H1 (cell line): ENCODE results near the gene LYPD6. TPM values are rescaled to one million over a fixed set of nuclear protein-coding genes. Genes with fewer than 3 reads are reported as not detected.

ENCODE experiments used
- CTCF ChIA-PET: fragments of 300-600 bp; sonication (Branson Sonifier 250); formaldehyde crosslinking; loops from one replicate; lab custom pipeline; 2021; ENCODE audit not compliant: partially characterized antibody; lab: Charles Lee
- POLR2A ChIA-PET: fragments of 300-600 bp; sonication (Branson Sonifier 250); formaldehyde crosslinking; loops from one replicate; lab custom pipeline; 2021; ENCODE audit warnings: inconsistent platforms; ENCODE audit not compliant: partially characterized antibody; lab: Charles Lee
- DNase-seq, 2 experiments: peaks; one replicate each; pipeline versions ENCODE4 v3.0.0 to v3.0.0-alpha.2; 2010 to 2022; ENCODE audit warnings: low spot score in 2 of 2, low read depth in 1 of 2, mixed read lengths in 1 of 2
- FAIRE-seq: peaks from 2 replicates; lab custom pipeline; 2011; peaks lifted over from hg19 to GRCh38; lab: Jason Lieb, UNC
- H2AFZ ChIP-seq: 2 replicates; pipeline ENCODE4 v1.8.1; 2012; ENCODE audit warnings: low read length, inconsistent platforms
- H2AK5ac ChIP-seq: 2 replicates; pipeline ENCODE4 v1.6.1; 2013; ENCODE audit warnings: low read depth, low read length
- H2BK120ac ChIP-seq: replicated peaks from 2 replicates; pipeline ENCODE3; 2013; ENCODE audit warnings: low read depth, low read length, inconsistent platforms
- H2BK12ac ChIP-seq: 2 replicates; pipeline ENCODE4 v1.6.1; 2013; ENCODE audit warnings: low read depth, low read length
- H2BK15ac ChIP-seq: 2 replicates; pipeline ENCODE4 v1.6.1; 2013; ENCODE audit warnings: low read length
- H2BK20ac ChIP-seq: 2 replicates; pipeline ENCODE4 v1.6.1; 2013; ENCODE audit warnings: low read length
- H2BK5ac ChIP-seq: 2 replicates; pipeline ENCODE4 v1.6.1; 2013; ENCODE audit warnings: low read depth, low read length
- H3K14ac ChIP-seq: 2 replicates; pipeline ENCODE4 v1.6.1; 2013; ENCODE audit warnings: inconsistent platforms; ENCODE audit not compliant: insufficient read length
- H3K18ac ChIP-seq: 2 replicates; pipeline ENCODE4 v1.6.1; 2013; ENCODE audit warnings: low read length; ENCODE audit errors: extremely low read depth
- H3K23ac ChIP-seq: 2 replicates; pipeline ENCODE4 v1.6.1; 2013; ENCODE audit warnings: inconsistent platforms; ENCODE audit not compliant: insufficient read length
- H3K23me2 ChIP-seq: 2 replicates; pipeline ENCODE4 v1.6.1; 2013; ENCODE audit warnings: low read depth, low read length
- H3K27ac ChIP-seq: 2 replicates; pipeline ENCODE4 v1.6.1; 2011; ENCODE audit warnings: low read depth, low read length, inconsistent platforms
- H3K27me3 ChIP-seq, 4 experiments: replicated peaks in 1 of 4; 1 replicate in 1 of 4; 2 replicates in 3 of 4; pipeline versions ENCODE4 v1.6.1 to v1.8.1; 2011 to 2013; ENCODE audit warnings: low read length in 3 of 4, mild to moderate bottlenecking in 3 of 4, inconsistent platforms in 2 of 4, mixed read lengths in 2 of 4, moderate library complexity in 1 of 4; ENCODE audit not compliant: control insufficient read depth in 3 of 4, insufficient read depth in 3 of 4; ENCODE audit errors: extremely low read depth in 1 of 4
- H3K36me3 ChIP-seq, 4 experiments: 2 replicates each; pipeline versions ENCODE4 v1.6.1 to v1.8.1; 2011 to 2013; ENCODE audit warnings: mild to moderate bottlenecking in 4 of 4, low read length in 3 of 4, moderate library complexity in 2 of 4, control low read depth in 1 of 4, inconsistent platforms in 1 of 4; ENCODE audit not compliant: insufficient read depth in 4 of 4, control insufficient read depth in 2 of 4
- H3K4ac ChIP-seq: replicated peaks from 2 replicates; pipeline ENCODE3; 2013; ENCODE audit warnings: low read length, low read depth, mixed read lengths, inconsistent platforms; ENCODE audit not compliant: insufficient read length
- H3K4me1 ChIP-seq, 4 experiments: replicated peaks in 1 of 4; 1 replicate in 1 of 4; 2 replicates in 3 of 4; pipeline versions ENCODE4 v1.6.1 to v1.8.1; 2011 to 2013; ENCODE audit warnings: low read length in 3 of 4, inconsistent platforms in 2 of 4, mixed read lengths in 1 of 4; ENCODE audit not compliant: insufficient read depth in 4 of 4, control insufficient read depth in 3 of 4
- H3K4me2 ChIP-seq, 2 experiments: 2 replicates each; pipeline versions ENCODE4 v1.6.1 to v1.8.1; 2011 to 2013; ENCODE audit warnings: low read depth in 2 of 2, low read length in 2 of 2, control low read depth in 1 of 2, inconsistent platforms in 1 of 2, mild to moderate bottlenecking in 1 of 2; ENCODE audit not compliant: insufficient read depth in 1 of 2
- H3K4me3 ChIP-seq, 4 experiments: fragments of 200-600, 300-600 bp in 1 of 4; sonication (generic), shearing (Covaris generic), sonication (Bioruptor Twin) in 1 of 4; 2 replicates each; pipeline versions ENCODE4 v1.5.1 to v1.8.1; 2011 to 2016; ENCODE audit warnings: low read length in 4 of 4, low read depth in 3 of 4, control low read depth in 2 of 4, inconsistent platforms in 2 of 4, mild to moderate bottlenecking in 2 of 4, mixed read lengths in 1 of 4, moderate library complexity in 1 of 4; ENCODE audit not compliant: insufficient read depth in 2 of 4; ENCODE audit errors: extremely low read depth in 1 of 4
- H3K56ac ChIP-seq: replicated peaks from 2 replicates; pipeline ENCODE3; 2013; ENCODE audit warnings: low read depth, mild to moderate bottlenecking, mixed read lengths, low read length, inconsistent platforms; ENCODE audit not compliant: insufficient read length
- H3K79me1 ChIP-seq: 2 replicates; pipeline ENCODE4 v1.6.1; 2013; ENCODE audit warnings: low read depth, low read length, control low read depth
- H3K79me2 ChIP-seq, 2 experiments: 2 replicates each; pipeline versions ENCODE4 v1.6.1 to v1.8.1; 2012 to 2013; ENCODE audit warnings: low read length in 2 of 2, mild to moderate bottlenecking in 2 of 2, inconsistent platforms in 1 of 2; ENCODE audit not compliant: insufficient read depth in 2 of 2, control insufficient read depth in 1 of 2
- H3K9ac ChIP-seq, 4 experiments: replicated peaks in 1 of 4; 1 replicate in 1 of 4; 2 replicates in 3 of 4; pipeline versions ENCODE4 v1.6.1 to v1.8.1; 2011 to 2013; ENCODE audit warnings: low read depth in 3 of 4, low read length in 3 of 4, control low read depth in 2 of 4, mild to moderate bottlenecking in 2 of 4, moderate library complexity in 2 of 4, inconsistent platforms in 1 of 4; ENCODE audit errors: extremely low read depth in 1 of 4
- H3K9me3 ChIP-seq, 2 experiments: 2 replicates each; pipeline versions ENCODE4 v1.6.1 to v1.8.1; 2012 to 2013; ENCODE audit warnings: mild to moderate bottlenecking in 2 of 2, moderate library complexity in 2 of 2, control low read depth in 1 of 2, inconsistent platforms in 1 of 2, low read depth in 1 of 2, low read length in 1 of 2, mixed read lengths in 1 of 2; ENCODE audit not compliant: insufficient read depth in 2 of 2
- H4K20me1 ChIP-seq, 2 experiments: replicated peaks in 1 of 2; 2 replicates each; pipeline versions ENCODE3 to v1.8.1; 2011 to 2013; ENCODE audit warnings: inconsistent platforms in 2 of 2, low read length in 2 of 2, mild to moderate bottlenecking in 1 of 2; ENCODE audit not compliant: insufficient read depth in 2 of 2, control insufficient read depth in 1 of 2
- H4K5ac ChIP-seq: 2 replicates; pipeline ENCODE4 v1.6.1; 2013; ENCODE audit warnings: low read length, low read depth, mixed read lengths, inconsistent platforms; ENCODE audit not compliant: insufficient read length
- H4K8ac ChIP-seq: 2 replicates; pipeline ENCODE4 v1.8.0; 2013; ENCODE audit warnings: mild to moderate bottlenecking, moderate library complexity, low read length, inconsistent platforms; ENCODE audit not compliant: insufficient read depth; ENCODE audit errors: extremely low read depth
- H4K91ac ChIP-seq: replicated peaks from 2 replicates; pipeline ENCODE3; 2013; ENCODE audit warnings: low read length, mixed read lengths, inconsistent platforms; ENCODE audit not compliant: insufficient read length
- CBX8 ChIP-seq: fragments of 300-800, 300-1000 bp; sonication (generic); IDR thresholded peaks from 2 replicates; pipeline ENCODE4 v1.7.1; 2016; ENCODE audit warnings: low read depth, low read length, borderline replicate concordance
- HDAC2 ChIP-seq, 2 experiments: fragments of 300-600 bp in 1 of 2; sonication (generic) in 1 of 2; IDR thresholded peaks; 2 replicates each; pipeline ENCODE4 v1.6.1; 2011 to 2012; ENCODE audit warnings: low read depth in 2 of 2, low read length in 2 of 2, mild to moderate bottlenecking in 2 of 2, moderate library complexity in 2 of 2, borderline replicate concordance in 1 of 2, inconsistent platforms in 1 of 2
- RAD21 ChIP-seq, 2 experiments: IDR thresholded peaks in 1 of 2; conservative IDR thresholded peaks in 1 of 2; 2 replicates each; pipeline ENCODE4 v1.6.1; 2011; ENCODE audit warnings: low read depth in 2 of 2, low read length in 2 of 2, improper control_type of control experiment in 1 of 2, inconsistent platforms in 1 of 2, mild to moderate bottlenecking in 1 of 2, moderate library complexity in 1 of 2
- WGBS, 2 experiments: shearing (Covaris generic) in 1 of 2; methylation state at CpG; one replicate each; pipeline versions ENCODE4 v1.1.6 to v1.1.7; 2013 to 2015; ENCODE audit warnings: low lambda C conversion rate in 2 of 2, mixed read lengths in 2 of 2, inconsistent platforms in 1 of 2, low coverage in 1 of 2, missing lambda C conversion rate in 1 of 2; ENCODE audit not compliant: insufficient replicate concordance in 2 of 2, insufficient coverage in 1 of 2, insufficient read length in 1 of 2; ENCODE audit errors: extremely low coverage in 1 of 2, missing lambda C conversion rate in 1 of 2; 5-methylcytosine and 5-hydroxymethylcytosine counted together
- polyA plus RNA-seq, 7 experiments: library from polyadenylated mRNA; depleted of rRNA in 3 of 7; stranded (reverse) in 5 of 7; unstranded in 2 of 7; fragments of >200 nt in 5 of 7; fragments of 200-250 nt in 2 of 7; gene quantifications; 1 replicate in 5 of 7; 2 replicates in 1 of 7; 4 replicates in 1 of 7; pipeline versions ENCODE4 v1.2.1 to v1.2.3, GENCODE V29; 2011 to 2013; ENCODE audit warnings: missing spikeins in 2 of 7, mixed read lengths in 2 of 7
- total RNA-seq: library from RNA; stranded (reverse); fragmentation: NEBNext Ultra II Directional; extraction: Animal tissue kit (Norgen Biotek cat#: 25700); gene quantifications from 2 replicates; pipeline ENCODE4 v1.2.1, GENCODE V29; 2021
- TF ChIP-seq, protein P1 (sequence below): IDR thresholded peaks from 2 replicates; pipeline ENCODE4 v1.6.1; 2012; ENCODE audit warnings: inconsistent platforms
- TF ChIP-seq, protein P2 (sequence below), 3 experiments: IDR thresholded peaks; 1 replicate in 2 of 3; 2 replicates in 1 of 3; pipeline versions ENCODE4 v1.5.1 to v1.6.1; 2011; ENCODE audit warnings: low read length in 3 of 3, mild to moderate bottlenecking in 3 of 3, inconsistent platforms in 2 of 3, low read depth in 1 of 3, moderate library complexity in 1 of 3; ENCODE audit not compliant: insufficient read depth in 1 of 3; ENCODE audit errors: control extremely low read depth in 1 of 3
- TF ChIP-seq, protein P3 (sequence below): IDR thresholded peaks from 2 replicates; pipeline ENCODE4 v1.6.1; 2012; ENCODE audit warnings: inconsistent platforms

The LYPD6 gene
- total and polyA plus RNA-seq, 2 of the 8 experiments (the other 6 are each of a cell fraction or from before 2014, with no cell fraction given) = 5.6 to 8.9 TPM

DNA sequence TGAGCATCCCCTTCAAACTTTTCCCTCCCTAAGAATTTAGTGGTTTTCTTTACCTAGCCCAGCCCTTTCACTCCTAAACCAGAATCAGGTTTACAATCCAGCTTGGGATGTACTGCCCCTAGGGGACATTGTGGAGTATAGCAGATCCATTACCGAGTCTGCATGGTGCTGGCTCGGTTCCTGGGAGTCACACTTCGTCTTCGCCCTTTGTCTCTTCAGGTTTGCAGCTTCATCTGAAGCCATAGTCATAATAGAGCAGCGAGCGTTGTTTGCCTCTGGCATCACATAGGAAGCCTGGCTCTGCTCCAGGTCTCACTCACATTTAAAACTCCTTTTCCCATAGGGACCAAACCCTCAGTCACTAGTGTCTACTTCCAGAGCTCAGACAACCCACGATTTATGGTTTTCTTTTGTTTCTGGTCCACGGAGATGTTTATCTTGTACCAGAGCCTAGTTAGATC, 16.8 kb upstream of the LYPD6 start:
- Histone ChIP-seq H2BK12ac (no peak overlapping the region), H3K14ac (no peak overlapping the region), H4K91ac (no peak overlapping the region), H4K8ac (no peak overlapping the region), H2AK5ac (no peak overlapping the region), H2BK120ac (peak overlapping the region; percentile 92), H2AFZ (peak overlapping the region; percentile 95), H3K56ac (no peak overlapping the region), H3K4ac (no peak overlapping the region), H2BK15ac (no peak overlapping the region), H3K4me1 (peaks cover 0 to 11% (median 7%) of the 10 kb centered on the region in 4 experiments; a peak in 5 of 7 replicates), H2BK20ac (0 out of 2 replicates have a peak overlapping the region, but pooled peaks have one; percentile 26), H4K20me1 (no peaks in the 10 kb centered on the region), H3K27me3 (no peaks in the 10 kb centered on the region), H3K4me2 (peak overlapping the region in 1 of 2 experiments; percentile 54; a peak in 3 of 4 replicates), H3K18ac (peak overlapping the region; percentile 73; the same call in 1 of the 2 replicates), H3K79me2 (no peaks in the 10 kb centered on the region), H3K4me3 (no peak overlapping the region; a peak in 1 of 8 replicates), H3K9me3 (no peaks in the 10 kb centered on the region; a peak in 1 of 4 replicates), H3K23ac (no peak overlapping the region), H2BK5ac (no peak overlapping the region), H3K23me2 (no peaks in the 10 kb centered on the region), H3K36me3 (no peaks in the 10 kb centered on the region), H3K9ac (no peak overlapping the region), H3K27ac (no peak overlapping the region), H4K5ac (no peak overlapping the region), H3K79me1 (no peaks in the 10 kb centered on the region)
- DNase-seq (peak in 1 of 2 experiments; percentile 64), FAIRE-seq (peak; percentile 97)
- ChIA-PET POLR2A (interaction anchor here (0.8 to 1.1 kb wide), 2 partner anchors 10 to 29 kb away, joined by 3 read pairs; no protein-coding TSS in a partner anchor), CTCF (interaction anchor here (0.7 to 5.5 kb wide), 43 partner anchors 9 to 313 kb away, joined by 3 to 51 read pairs (median 4); partner anchors contain the start of genes LYPD6 and LYPD6B)
- 45% methylated on average over 8 of the region's 8 CpGs; no CpG with 5 or more reads in 1 of the 2 experiments for WGBS, 2 experiments
- TF ChIP-seq, protein P1, sequence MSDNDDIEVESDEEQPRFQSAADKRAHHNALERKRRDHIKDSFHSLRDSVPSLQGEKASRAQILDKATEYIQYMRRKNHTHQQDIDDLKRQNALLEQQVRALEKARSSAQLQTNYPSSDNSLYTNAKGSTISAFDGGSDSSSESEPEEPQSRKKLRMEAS = peak; percentile 58
- no peak for TF ChIP-seq HDAC2 (IDR thresholded peaks at IDR 0.05; ENCODE audit: borderline replicate concordance in 1 of 2, low read depth in 2 of 2, low read length in 2 of 2)
- peak; percentile 83 to 91 for TF ChIP-seq RAD21 (IDR thresholded peaks at IDR 0.05 in 1 of 2, conservative IDR thresholded peaks at IDR 0.05 in 1 of 2; ENCODE audit: low read depth in 2 of 2, low read length in 2 of 2)
- TF ChIP-seq CBX8 = no peak
- TF ChIP-seq, protein P2, sequence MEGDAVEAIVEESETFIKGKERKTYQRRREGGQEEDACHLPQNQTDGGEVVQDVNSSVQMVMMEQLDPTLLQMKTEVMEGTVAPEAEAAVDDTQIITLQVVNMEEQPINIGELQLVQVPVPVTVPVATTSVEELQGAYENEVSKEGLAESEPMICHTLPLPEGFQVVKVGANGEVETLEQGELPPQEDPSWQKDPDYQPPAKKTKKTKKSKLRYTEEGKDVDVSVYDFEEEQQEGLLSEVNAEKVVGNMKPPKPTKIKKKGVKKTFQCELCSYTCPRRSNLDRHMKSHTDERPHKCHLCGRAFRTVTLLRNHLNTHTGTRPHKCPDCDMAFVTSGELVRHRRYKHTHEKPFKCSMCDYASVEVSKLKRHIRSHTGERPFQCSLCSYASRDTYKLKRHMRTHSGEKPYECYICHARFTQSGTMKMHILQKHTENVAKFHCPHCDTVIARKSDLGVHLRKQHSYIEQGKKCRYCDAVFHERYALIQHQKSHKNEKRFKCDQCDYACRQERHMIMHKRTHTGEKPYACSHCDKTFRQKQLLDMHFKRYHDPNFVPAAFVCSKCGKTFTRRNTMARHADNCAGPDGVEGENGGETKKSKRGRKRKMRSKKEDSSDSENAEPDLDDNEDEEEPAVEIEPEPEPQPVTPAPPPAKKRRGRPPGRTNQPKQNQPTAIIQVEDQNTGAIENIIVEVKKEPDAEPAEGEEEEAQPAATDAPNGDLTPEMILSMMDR (IDR thresholded peaks at IDR 0.05; ENCODE audit: control extremely low read depth in 1 of 3, insufficient read depth in 1 of 3, low read depth in 1 of 3, low read length in 3 of 3) = peak; percentile 64 to 96 (median 85)
- TF ChIP-seq, protein P3, sequence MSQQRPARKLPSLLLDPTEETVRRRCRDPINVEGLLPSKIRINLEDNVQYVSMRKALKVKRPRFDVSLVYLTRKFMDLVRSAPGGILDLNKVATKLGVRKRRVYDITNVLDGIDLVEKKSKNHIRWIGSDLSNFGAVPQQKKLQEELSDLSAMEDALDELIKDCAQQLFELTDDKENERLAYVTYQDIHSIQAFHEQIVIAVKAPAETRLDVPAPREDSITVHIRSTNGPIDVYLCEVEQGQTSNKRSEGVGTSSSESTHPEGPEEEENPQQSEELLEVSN = peak; percentile 67
